Testis (tissue), 3 donors: ENCODE data around the gene LMF2. TPM values are rescaled to one million over a fixed set of nuclear protein-coding genes. Genes with fewer than 3 reads are reported as not detected.
"Not testable (repeated sequence)": the region's sequence is repeated elsewhere in the genome, so short reads cannot be mapped to it uniquely, and the experiment has no call there.

Source experiments
- DNase-seq: peaks from one replicate; pipeline ENCODE4 v3.0.0-alpha.2; 2019
- H3K27ac ChIP-seq, 2 donors: fragments of 200-600 bp; sonication (generic); one replicate each; pipeline ENCODE4 v1.5.1; 2019
- H3K27me3 ChIP-seq: fragments of 200-600 bp; sonication (generic); one replicate; pipeline ENCODE4 v1.5.1; 2019
- H3K36me3 ChIP-seq: fragments of 200-600 bp; sonication (generic); one replicate; pipeline ENCODE4 v1.5.1; 2017; ENCODE audit warnings: low read depth; ENCODE audit errors: missing control alignments
- H3K4me1 ChIP-seq: fragments of 200-600 bp; sonication (generic); one replicate; pipeline ENCODE4 v1.5.1; 2019
- H3K4me3 ChIP-seq, 2 donors: fragments of 200-600 bp; sonication (generic); one replicate each; pipeline ENCODE4 v1.5.1; 2017 to 2019
- H3K9me3 ChIP-seq: fragments of 200-600 bp; sonication (generic); one replicate; pipeline ENCODE4 v1.5.1; 2017
- POLR2A ChIP-seq: fragments of 450-650 bp; IDR thresholded peaks from one replicate; pipeline ENCODE4 v1.6.1; 2017; ENCODE audit warnings: antibody characterized with exemption, mild to moderate bottlenecking, moderate library complexity
- WGBS, 2 donors: methylation state at CpG; one replicate each; pipeline ENCODE4 v1.1.5; 2018; 5-methylcytosine and 5-hydroxymethylcytosine counted together
- intact Hi-C: fragments of 100-400 bp; cut with DNase I; formaldehyde crosslinking; loops from one replicate; pipeline ENCODE4 v1.15.1; 2023; ENCODE audit warnings: low total_unique reads
- polyA plus RNA-seq: library from polyadenylated mRNA; stranded (reverse); fragments of 350-450 nt; fragmentation: Illumina TruSeq; extraction: RNeasy Lipid Tissue Mini Kit (QIAGEN cat#74804); gene quantifications from one replicate; pipeline ENCODE4 v1.2.3, GENCODE V29; 2014; ENCODE audit warnings: low read depth, low replicate concordance; ENCODE audit not compliant: insufficient read depth
- total RNA-seq, 2 donors: library from RNA; depleted of rRNA; stranded (reverse); fragments of >200 nt; gene quantifications; one replicate each; pipeline ENCODE4 v1.2.3, GENCODE V29; 2016
- TF ChIP-seq, protein P1 (sequence below), 3 experiments: fragments of 450-650 bp in 2 of 3; fragments of 200-600 bp in 1 of 3; sonication (generic) in 1 of 3; IDR thresholded peaks; one replicate each; pipeline ENCODE4 v1.5.1; 2016 to 2019; ENCODE audit warnings: antibody characterized with exemption in 3 of 3, mild to moderate bottlenecking in 2 of 3, moderate library complexity in 1 of 3

LMF2 gene
- total and polyA plus RNA-seq, 3 donors from 2014 or later: 59.7 to 109 (median 95.4) TPM

DNA sequence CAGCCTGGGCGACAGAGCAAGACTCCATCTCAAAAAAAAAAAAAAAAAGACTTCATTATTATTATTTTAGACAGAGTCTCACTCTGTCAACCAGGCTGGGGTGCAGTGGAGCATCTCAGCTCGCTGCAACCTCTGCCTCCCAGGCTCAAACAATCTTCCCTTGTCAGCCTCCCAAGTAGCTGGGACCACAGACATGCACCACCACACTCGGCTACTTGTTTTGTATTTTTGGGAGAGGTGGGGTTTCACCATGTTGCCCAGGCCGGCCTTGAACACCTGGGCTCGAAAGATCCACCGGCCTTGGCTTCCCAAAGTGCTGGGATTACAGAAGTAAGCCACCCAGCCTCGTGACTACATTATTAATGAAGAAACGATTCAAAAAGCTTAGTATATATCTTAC, 27.6 kb upstream of the LMF2 start:
- Histone ChIP-seq H3K4me1 (peaks cover 14% of the 10 kb centered on the region), H3K9me3 (no peaks in the 10 kb centered on the region), H3K27me3 (no peaks in the 10 kb centered on the region), H3K4me3 (no peak overlapping the region), H3K36me3 (no peaks in the 10 kb centered on the region), H3K27ac (no peak overlapping the region)
- TF ChIP-seq POLR2A: no peak
- TF ChIP-seq, protein P1, sequence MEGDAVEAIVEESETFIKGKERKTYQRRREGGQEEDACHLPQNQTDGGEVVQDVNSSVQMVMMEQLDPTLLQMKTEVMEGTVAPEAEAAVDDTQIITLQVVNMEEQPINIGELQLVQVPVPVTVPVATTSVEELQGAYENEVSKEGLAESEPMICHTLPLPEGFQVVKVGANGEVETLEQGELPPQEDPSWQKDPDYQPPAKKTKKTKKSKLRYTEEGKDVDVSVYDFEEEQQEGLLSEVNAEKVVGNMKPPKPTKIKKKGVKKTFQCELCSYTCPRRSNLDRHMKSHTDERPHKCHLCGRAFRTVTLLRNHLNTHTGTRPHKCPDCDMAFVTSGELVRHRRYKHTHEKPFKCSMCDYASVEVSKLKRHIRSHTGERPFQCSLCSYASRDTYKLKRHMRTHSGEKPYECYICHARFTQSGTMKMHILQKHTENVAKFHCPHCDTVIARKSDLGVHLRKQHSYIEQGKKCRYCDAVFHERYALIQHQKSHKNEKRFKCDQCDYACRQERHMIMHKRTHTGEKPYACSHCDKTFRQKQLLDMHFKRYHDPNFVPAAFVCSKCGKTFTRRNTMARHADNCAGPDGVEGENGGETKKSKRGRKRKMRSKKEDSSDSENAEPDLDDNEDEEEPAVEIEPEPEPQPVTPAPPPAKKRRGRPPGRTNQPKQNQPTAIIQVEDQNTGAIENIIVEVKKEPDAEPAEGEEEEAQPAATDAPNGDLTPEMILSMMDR (IDR thresholded peaks at IDR 0.05): no peak
- 86 to 87% methylated on average over 8 of the region's 8 CpGs for WGBS, 2 donors
- intact Hi-C loops: no loop called here
- DNase-seq: no peak

- H3K4me3 ChIP-seq, H3K36me3 ChIP-seq, intact Hi-C loops, H3K27me3 ChIP-seq, H3K9me3 ChIP-seq: not testable (repeated sequence)
- peak; percentile 72 for DNase-seq
- WGBS, 2 donors: 37 to 50% methylated on average over 20 to 21 of the region's 21 CpGs
- Histone ChIP-seq H3K4me1 (peaks cover 14% of the 10 kb centered on the region), H3K27ac (peak overlapping the region; percentile 39 to 51)
Measured at GRCh38 chr22:50533856-50534711, 26.6 kb upstream of the LMF2 start.

DNA sequence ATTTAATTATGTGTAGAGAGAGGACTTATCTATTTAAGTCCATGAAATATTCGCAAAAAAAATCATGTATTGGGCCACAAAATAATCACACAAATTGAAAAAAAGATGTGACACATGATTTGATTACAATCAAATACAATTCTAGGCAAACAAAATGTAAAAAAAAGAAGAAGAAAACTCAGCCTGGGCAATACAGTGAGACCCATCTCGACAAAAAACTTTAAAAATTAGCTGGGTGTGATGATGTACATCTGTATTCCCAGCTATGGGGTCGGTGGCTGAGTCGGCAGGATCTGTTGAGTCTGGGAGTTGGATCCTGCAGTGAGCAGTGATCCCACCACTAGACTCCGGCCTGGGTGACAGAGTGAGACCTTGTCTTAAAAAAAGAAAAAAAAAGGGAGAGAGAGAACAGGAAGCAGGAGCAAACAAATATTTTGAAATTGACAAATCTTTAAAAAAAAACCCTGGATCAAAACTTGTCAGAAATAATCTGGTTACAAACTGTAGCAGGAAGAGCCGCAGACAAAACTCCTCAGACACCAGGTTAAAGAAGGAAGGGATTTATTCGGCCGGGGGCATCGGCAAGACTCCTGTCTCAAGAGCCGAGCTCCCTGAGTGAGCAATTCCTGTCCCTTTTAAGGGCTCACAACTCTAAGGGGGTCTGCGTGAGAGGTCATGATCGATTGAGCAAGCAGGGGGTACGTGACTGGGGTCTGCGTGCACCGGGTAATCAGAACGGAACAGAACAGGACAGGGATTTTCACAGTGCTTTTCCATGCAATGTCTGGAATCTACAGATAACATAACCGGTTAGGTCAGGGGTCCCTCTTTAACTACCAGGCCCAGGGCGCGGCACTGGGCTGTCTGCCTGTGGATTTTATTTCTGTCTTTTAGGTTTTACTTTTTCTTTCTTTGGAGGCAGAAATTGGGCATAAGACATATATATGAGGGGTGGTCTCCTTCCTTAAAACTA, 25.6 kb upstream of the LMF2 start:
- Histone ChIP-seq H3K27ac (peak overlapping the region in 1 of 2 donors; percentile 64), H3K36me3 (no peaks in the 10 kb centered on the region), H3K27me3 (no peaks in the 10 kb centered on the region), H3K4me3 (no peak overlapping the region), H3K9me3 (no peaks in the 10 kb centered on the region), H3K4me1 (peaks cover 14% of the 10 kb centered on the region)
- DNase-seq: no peak
- TF ChIP-seq POLR2A: no peak
- TF ChIP-seq, protein P1 (IDR thresholded peaks at IDR 0.05): no peak
- WGBS, 2 donors: 76 to 77% methylated on average over 19 of the region's 19 CpGs
- intact Hi-C loops: no loop called here

GRCh38 chr22:50531962-50532674, 24.6 kb upstream of the LMF2 start:
- H3K36me3 ChIP-seq: no peaks in the 10 kb centered on the region
- WGBS, 2 donors: 0 to 3% methylated on average over 4 to 43 of the region's 56 CpGs
- peak overlapping the region; percentile 42 to 56 for H3K4me3 ChIP-seq
- H3K27me3 ChIP-seq: no peaks in the 10 kb centered on the region
- TF ChIP-seq, protein P1 (IDR thresholded peaks at IDR 0.05): no peak
- TF ChIP-seq POLR2A: no peak
- H3K4me1 ChIP-seq: peaks cover 14% of the 10 kb centered on the region
- intact Hi-C loops: no loop called here
- no peaks in the 10 kb centered on the region for H3K9me3 ChIP-seq
- no peak for DNase-seq
- peak overlapping the region; percentile 49 to 64 for H3K27ac ChIP-seq
